Dedifferentiated amniotic fluid mesenchymal stem cell (primary cell): ENCODE results near the gene CYB5R3.

Source experiments
- DNase-seq: peaks from one replicate; pipeline ENCODE4 v3.0.0-alpha.2; 2016; ENCODE audit errors: extremely low spot score

CYB5R3 gene

DNA sequence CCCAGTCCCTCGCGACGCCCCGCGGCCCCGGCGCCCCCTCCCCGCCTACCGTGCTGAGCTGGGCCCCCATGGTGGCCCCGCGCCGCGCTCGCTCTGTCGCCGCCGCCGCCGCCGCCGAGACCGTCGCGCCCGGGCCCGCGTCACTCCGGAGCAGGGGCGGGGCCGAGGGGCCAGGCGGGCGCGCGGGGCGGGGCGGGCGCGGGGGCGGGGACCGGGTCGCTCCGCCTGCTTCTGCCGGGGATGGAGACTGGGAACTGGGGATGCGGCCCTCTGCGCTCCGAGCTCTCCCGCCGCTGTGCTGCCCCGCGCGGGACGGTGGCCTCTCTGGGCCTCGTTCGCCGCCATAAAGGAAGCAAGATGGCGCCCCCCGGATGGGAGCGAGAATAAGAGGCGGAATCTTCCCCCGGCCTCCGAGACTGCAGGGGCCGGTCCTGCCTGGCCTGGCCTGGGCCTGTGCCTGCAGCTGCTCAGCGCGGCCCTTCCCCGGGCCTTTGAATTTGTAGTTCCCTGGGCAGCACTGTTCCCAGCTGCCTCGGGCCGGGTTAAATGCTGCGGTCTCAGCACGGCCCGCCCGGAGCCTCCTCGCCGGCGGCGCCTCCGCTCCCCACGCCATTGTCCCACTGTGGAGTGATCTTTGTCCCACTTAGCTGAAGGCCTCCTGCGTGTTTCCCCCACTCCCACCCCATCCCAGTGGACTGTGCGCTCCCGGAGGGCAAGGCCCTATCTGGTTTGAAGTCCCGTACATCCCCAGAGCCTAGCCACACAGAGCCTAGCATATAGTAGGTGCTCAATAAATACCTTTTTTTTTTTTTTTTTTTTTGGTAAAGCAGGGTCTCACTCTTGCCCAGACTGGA lies at the start of gene CYB5R3:
Gene CYB5R3 (minus strand): TSS at position 147 of the 854 bp plus-strand sequence. CDS start 77 bp downstream, at position 70.
- peak; percentile 71 for DNase-seq

DNA sequence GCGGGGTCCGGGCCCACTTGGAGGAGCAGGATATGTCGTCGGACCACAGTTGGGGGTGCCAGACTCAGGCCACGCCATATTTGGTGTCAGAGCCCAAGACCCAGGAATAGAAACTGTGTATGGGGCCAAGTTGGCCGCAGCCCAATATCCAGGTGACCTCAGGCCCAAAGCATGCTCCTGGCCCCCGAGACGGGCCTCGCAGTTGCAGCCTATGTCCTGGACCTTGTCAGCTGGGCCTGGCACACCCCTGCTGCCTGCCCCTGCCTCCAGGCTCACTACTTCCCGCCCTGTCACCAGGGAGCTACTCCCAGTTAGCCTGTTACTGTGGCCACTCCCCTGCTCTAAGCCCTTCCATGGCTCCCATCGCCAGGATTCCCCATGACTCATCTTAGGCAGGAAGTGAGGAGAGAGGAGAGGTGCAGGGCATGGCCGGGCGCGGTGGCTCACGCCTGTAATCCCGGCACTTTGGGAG lies 48.4 kb upstream of the CYB5R3 start:
- DNase-seq = no peak

DNA sequence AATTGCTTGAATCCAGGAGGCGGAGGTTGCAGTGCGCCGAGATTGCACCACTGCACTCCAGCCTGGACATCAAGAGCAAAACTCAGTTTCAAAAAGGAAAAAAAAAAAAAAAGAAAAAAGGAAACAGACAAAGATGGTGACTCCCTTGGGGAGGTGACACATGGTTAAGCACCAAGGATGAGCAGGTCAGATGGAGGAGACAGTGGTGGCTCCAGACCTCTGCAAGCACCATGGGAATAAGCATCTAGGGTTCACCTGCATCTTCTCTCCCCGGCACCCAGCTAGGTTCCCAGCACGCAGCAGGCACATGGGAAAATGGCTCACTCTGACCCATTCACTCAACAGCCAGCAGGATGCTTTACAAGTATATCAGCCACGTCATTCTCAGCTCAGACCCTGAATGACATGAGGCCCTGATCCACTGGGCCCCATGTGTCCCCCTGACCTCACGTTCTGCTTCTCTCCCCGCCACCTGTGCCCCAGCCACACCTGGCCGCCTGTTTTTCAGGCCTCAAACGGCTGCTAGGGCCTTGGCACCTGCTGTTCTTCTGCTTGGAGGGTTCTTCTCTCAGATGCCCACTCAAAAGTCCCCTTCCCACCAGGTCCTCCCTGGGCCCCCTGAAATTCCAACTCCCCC lies 47.3 kb upstream of the CYB5R3 start:
- DNase-seq = no peak

DNA sequence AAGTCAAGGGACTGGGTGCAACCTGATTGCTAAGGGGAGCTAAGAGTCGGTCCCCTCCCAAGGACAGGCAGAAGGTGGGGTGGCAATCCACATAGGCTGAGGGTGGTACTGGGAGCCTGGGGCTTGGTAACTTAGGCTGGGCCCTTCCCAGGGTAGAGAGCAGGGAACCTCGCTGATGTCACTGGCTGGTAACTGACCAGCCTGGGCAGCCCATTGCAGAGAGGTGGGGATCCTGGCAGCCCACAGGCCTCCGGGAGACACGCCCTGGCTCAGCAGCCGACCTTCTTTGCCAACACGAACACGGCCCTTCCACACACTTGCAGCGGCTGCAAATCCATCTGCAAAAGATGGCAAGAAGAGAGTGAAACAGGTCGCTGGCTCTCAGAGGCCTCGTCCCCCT lies 46.1 kb upstream of the CYB5R3 start:
- no peak for DNase-seq

DNA sequence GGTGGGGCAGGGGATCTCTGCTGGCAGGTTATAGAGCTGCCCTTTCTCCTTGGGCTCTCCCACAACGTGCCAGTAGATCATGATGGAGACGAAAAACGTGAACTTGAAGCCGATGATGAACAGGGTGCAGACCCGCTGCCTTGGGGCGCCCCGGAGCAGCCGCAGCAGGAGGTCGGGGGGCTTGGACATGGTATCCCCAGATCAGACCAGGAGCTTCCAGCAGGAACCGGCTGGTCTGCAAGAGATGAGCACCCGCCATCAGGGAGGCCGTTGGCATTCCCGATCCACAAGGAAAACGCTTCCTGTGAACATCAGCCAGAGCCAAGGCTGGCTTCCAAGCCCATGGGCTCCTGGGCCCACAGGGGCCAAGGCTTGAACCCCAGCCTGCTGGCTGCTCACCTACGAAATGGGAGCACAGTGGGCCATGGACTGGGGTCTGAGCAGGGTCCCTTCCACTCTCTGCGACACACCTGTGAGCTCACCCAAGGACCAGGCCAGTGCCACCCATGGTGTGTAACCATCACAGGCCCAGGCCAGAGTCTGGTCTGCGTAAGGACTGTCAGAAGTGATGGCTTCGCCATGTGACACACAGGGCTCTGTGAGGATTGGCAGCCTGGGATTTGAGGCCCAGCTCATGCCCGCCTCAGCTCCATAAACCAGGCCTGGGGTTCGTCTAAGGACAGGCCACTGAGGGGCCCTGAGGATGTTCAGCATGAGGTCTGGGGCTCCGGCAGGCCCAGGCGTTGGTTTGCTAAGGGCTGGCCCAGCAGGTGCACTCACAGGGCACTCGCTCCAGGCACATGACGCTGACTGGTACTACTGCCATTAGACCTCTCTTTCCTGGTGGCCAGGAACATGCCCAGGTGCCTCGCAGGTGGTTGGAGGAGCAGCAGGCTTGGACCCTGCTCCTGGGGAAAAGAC lies 44.8 kb upstream of the CYB5R3 start:
- no peak for DNase-seq

DNA sequence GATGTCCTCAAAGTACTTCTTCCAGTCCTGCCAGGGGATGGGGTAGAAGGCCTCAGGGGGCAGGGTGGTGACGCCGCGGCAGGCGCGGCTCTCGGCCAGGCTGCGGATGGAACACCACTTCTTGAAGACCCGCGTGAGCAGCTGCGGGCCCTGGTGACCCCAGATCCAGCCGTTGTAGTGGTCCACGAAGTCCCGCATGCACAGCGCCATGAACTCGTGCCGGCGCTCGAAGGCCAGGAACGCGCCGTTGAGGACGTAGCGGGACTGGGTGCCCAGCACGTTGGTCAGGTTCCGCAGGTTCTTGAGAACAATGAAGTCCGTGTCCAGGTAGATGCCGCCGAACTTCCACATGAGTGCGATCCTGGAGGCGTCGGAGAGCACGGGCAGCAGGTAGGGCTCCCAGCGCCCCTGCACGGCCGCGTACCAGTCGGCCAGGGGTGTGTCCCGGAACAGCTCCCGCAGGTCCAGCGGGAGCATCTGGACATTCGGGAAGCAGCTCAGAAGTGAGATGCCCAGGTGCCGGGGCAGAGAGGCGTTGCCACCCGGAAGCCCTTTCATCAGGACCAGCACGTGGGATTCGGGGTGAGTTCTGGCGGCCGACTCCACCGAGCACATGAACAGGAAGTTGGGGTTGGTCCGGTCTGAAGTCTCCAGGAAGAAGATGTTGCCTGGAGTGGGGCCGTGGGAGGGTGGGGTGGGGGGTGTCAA lies 44.0 kb upstream of the CYB5R3 start:
- DNase-seq = no peak

DNA sequence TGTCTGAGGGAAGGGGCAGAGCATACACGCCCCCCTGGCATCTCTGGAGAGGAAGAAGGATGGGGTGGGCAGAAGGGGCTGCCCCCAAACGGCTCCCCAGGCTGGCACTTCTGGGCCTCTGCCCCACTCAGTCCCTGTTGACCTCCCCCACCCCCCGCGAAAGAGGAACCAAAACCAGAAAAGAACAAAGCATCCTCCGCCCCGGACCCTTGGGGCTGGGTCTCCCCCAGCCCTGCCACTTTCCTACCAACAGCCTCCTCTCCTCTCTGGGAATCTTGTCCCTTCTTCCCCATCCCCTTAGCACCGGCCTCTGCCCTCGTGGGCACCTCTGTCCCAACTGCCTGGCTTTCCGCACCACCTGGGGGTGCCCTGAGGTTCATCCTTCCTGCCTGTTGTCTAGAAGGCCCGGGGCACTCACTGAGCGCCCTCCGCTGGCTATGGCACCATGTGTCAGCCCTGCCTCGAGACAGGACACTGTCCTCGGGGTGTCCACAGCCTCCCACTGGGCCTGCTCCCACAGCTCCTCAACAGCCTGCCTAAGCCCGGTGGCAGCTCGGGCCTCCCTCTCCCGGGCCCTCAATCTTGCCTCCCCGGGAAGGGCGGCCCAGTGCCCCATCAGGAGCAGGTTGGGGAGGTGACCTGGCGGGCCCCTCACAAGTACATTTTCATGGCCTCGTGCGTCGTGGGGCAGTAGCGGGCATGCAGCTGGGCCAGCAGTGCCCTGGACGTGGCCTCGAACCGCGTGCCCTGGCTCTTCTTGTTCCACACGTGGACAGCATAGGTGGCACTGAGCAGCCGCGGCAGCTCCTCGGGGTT lies 43.3 kb upstream of the CYB5R3 start:
- DNase-seq = no peak

DNA sequence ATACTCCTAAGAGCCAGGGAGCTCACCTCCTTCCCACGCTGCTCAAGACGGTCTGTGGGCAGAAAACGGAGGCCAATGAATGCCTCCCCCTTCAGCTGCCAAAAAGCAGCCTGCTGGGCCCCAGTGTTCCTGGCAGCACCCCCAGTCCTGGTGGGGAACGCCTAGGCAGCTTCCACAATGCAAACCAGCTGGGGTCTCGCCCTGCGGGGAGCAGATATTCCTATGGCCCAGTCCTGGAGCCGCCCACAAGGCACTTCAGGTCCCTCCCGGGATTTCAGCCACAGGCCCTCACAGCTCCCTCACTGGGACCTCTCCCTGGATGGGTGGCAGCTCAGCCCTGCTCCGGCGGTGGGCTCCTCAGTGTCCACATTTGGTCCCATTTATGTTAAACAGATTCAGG lies 42.2 kb upstream of the CYB5R3 start:
- no peak for DNase-seq

DNA sequence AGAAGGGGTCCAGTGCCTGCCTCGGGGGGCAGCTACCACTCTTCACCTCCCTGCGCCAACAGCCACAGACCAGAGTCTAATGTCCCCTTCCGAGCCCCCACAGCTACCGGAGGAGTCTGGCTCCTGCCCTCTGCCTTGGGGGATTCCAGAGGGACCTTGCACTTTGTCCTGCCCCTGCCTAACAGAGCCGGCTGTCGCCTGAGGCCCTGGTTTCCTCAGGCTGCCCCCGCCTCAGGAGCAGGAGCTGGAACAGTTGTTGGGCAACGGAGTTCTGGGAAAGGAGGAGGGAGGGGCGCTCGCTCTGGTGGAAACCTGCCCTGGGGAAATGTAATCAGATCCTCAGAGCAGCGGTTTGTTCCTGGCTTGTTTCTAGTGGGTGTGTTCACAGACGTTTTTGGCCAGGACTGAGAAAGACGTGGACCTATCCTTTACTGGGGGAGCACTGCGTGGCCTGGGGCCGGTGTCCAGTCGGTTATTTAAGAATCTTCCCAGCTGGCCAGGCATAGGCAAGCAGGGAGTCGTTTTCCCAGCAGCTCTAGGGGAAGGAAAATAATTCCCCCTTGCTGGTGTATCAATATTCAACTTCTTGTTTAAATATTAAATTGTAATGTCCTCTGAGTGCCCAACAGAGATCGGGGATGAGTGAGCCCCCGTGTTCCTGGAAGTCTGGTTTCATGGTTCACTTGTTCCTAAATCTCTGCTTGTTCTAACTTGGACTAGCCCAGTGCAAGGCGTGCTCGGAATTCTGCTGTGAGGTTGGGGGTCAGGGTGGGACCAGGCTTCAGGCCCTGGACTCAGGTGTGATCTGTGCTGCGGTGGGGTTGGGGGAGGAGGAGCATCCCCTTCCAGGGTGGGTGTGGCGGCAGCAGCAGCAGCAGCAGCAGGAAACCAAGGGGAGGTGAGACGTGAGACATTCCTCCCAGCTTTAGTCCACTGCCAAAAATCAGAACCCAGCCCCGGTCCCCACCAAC lies 39.3 kb upstream of the CYB5R3 start:
- peak; percentile 98 for DNase-seq

DNA sequence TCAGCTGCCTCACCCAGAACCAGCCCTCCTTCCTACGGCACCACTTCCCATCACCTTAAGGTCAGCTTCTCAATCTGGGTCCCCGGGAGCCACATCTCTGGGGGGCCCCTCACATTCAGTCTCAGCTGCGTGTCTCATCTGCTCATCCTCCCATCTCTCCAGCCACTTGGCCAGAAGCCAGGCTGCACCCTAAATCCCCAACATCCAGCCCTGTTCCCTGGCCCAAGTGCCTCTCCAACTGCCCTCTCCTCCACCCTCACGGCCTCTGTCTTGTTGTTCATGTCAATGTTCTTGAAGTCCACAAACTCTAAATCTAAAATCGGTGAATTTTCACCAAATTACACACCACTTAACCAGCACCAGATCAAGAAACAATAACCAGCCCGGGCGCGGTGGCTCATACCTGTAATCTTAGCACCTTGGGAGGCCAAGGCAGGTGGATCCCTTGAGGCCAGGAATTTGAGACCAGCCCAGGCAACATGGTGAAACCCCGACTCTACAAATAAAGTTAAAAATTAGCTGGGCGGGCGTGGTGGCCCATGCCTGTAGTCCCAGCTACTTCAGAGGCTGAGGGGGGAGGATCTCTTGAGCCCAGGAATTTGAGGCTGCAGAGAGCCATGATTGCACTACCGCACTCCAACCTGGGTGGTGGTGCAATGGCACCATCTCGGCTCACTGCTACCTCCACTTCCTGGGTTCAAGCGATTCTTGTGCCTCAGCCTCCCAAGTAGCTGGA lies 37.7 kb upstream of the CYB5R3 start:
- DNase-seq = no peak

DNA sequence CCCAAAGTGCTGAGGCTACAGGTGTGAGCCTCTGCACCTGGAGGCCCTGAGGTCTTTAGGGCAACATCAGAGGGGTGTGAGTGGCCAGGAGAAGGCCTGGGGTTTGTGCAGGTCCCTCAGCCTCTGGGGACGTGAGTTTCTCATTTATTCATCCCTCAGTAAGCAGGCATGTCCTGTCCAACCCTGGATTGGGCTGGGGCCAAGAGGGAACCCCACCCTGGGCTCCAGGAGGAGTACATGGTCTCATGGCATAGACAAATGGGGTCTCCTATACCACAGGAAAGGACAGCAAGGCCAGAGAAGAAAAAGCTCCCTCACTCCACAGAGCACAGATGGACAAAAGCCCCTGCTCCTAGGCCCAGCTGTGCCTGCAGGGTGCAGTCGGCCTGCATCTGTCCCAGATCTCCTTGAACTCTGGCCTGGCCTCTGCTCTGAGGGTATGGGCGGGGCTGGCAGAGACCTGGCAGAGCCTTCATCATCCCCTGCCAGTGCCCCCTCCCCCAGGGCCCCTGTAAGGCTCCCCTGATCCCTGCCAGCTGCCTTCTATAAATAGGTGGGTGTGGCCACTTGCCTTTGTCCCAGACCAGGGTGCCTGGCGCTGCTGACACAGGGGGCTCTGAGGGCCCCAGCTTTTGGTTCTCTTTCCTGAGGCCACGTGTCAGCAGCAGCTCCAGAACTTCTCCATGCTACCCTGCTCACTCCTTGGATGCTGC lies 36.9 kb upstream of the CYB5R3 start:
- no peak for DNase-seq

DNA sequence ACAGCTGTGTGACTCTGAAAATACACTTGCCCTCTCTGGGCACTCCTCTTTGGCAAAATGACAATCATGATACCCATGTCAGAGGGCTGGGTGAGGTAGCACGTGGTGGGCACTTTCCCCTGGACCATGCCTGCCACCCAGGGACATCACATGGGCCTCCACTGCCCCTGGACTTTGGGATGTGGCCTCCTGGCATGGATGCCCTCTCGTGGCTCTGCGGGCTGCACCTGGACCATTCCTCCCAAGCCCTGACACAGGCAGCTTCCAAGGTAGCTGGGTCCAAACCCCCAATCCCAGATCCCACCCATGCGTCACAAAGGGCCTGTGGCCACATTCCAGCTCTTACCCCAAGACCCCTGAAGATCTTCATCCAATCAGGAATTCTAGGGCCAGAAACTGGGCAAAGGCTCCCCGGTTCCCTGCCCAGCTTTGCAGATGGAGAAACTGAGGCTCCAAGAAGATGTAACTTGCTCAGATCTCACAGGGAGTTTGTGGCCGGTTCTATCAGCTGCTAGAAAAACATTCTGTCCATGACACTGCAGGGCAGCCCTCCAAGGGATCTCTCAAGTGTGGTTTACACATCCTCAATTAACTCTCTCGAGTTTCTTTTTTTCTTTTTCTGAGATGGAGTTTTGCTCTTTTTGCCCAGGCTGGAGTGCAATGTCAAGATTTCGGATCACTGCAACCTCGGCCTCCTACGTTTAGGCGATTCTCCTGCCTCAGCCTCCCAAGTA lies 35.4 kb upstream of the CYB5R3 start:
- no peak for DNase-seq

DNA sequence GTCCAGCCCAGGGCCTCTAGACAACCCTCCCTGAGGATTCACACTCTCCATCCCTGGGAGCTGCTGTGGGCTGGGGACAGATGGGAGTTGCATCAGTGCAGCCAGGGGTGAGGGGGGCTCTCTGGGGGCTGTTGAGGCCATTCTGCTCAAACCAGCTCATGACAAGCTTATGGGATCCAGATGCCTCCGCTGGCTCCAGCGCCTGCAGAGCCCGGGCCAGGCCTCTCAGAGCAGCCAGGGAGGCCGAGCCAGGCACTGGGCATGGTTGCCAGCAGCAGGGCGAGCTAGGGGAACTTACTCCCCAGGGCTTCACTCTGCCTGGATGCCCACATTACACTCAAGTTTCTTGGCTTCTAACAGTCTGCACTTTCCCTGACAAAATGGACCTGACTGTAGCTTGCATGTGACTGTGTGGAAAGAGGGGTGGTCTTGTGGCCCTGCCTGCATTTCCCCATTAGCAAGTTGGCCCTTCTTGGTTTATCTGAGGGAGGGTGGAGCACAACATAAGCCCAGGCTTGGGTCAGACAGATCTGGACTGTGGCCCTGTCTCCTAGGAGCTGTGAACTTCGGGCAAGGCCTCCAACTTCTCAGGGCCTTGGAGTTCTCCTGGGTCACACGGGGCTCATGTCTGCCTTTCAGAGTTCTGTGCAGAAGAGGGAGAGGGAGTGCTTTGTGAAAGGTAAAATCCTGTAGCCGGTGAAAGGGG lies 34.5 kb upstream of the CYB5R3 start:
- DNase-seq = peak; percentile 36

DNA sequence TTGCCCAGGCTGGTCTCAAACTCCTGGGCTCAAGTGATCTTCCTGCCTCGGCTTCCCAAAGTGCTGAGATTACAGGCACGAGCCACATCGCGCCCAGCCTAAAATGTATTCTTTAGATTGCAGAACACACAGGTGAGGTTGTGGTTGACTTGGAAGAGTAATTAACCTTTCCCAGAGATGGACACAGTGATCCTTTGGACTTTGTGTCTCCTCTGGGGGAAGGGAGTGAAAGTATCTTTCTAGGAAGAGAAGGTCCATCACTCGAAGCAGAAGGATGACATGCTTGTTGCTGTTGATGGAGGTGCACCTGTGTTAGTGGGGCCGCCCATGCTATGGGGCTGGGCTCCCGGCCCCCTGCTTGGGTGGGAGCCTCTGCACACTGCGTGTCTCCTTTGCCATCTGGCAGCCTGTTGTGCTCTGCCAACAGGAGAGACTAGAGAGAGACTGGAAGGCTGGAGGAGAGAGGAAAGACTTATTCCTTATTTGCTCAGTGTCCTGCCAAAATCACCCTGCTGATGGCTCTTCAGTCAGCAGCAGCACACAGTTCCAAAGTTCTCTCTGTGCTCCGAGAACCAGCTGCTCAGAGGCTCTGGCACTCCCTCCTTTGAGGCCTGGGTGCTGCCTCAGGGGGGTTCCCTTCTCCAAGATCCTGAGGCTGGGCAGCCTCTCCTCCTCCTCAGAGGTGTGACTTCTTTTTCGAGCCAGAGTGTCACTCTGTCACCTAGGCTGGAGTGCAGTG lies 33.1 kb upstream of the CYB5R3 start:
- DNase-seq = no peak

DNA sequence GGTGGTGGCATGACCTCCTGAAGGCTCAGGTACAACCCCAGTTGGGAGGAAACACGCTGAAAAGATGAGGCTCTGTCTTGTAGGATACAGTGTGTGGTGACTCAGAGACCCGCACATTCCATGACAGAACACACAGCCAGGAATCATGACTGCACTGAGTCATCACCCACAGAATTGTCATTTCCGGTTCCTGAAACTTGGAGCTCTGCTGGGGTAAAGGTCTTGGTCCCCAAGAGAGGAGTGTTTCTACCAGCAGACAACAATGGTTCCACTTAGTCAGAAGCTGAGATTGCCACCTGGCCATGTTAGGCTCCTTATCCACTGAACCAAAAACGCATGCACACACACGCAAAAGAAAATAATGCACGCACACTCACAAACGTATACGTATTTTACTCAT lies 31.5 kb upstream of the CYB5R3 start:
- DNase-seq = peak; percentile 87

DNA sequence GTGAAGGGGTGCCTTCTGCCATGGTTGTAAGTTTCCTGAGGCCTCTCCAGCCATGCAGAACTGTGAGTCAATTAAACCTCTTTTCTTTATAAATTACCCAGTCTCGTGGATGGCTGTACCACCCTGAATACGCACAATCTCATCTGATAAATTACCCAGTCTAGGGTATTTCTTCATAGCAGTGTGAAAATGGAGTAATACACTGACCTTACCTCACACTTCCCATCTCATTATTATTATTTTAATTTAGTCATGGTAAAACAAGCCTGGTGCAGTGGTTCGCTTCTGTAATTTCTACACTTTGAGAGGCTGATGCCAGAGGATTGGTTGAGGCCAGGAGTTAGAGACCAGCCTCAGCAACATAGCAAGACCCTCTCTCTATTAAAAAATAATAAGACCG lies 30.5 kb upstream of the CYB5R3 start:
- no peak for DNase-seq
